ENCODE measurements around the gene SUPT6H.

SUPT6H gene

GRCh38 chr17:28693869-28694268 lies 31.9 kb downstream of the SUPT6H start:
- DNase-seq = no peak
- in situ Hi-C loops (cut with MboI; ENCODE audit: low pct_unique_long_range_greater_than_20kb, low sequenced_read_pairs) = no loop called here

- in situ Hi-C loops (cut with MboI; ENCODE audit: low pct_unique_long_range_greater_than_20kb, low sequenced_read_pairs) = no loop called here
- peak; percentile 28 for DNase-seq
Observed at GRCh38 chr17:28698253-28698941, 36.4 kb downstream of the SUPT6H start.

GRCh38 chr17:28700278-28700677 lies 38.3 kb downstream of the SUPT6H start:
- DNase-seq = no peak
- in situ Hi-C loops (cut with MboI; ENCODE audit: low pct_unique_long_range_greater_than_20kb, low sequenced_read_pairs) = no loop called here

- in situ Hi-C loops (cut with MboI; ENCODE audit: low pct_unique_long_range_greater_than_20kb, low sequenced_read_pairs) = no loop called here
- DNase-seq = no peak
Observed at GRCh38 chr17:28700830-28701492, 39.0 kb downstream of the SUPT6H start.

- DNase-seq = no peak
- in situ Hi-C loops (cut with MboI; ENCODE audit: low pct_unique_long_range_greater_than_20kb, low sequenced_read_pairs) = no loop called here
Observed at GRCh38 chr17:28702026-28702751, 40.2 kb downstream of the SUPT6H start.

- no peak for DNase-seq
- in situ Hi-C loops (cut with MboI; ENCODE audit: low pct_unique_long_range_greater_than_20kb, low sequenced_read_pairs) = no loop called here
Observed at GRCh38 chr17:28702752-28703150, 40.7 kb downstream of the SUPT6H start.

GRCh38 chr17:28703552-28704218 lies 41.7 kb downstream of the SUPT6H start:
- in situ Hi-C loops (cut with MboI; ENCODE audit: low pct_unique_long_range_greater_than_20kb, low sequenced_read_pairs) = no loop called here
- DNase-seq = no peak

- in situ Hi-C loops (cut with MboI; ENCODE audit: low pct_unique_long_range_greater_than_20kb, low sequenced_read_pairs) = no loop called here
- DNase-seq = no peak
Observed at GRCh38 chr17:28704219-28704858, 42.3 kb downstream of the SUPT6H start.

GRCh38 chr17:28705074-28705659 lies 43.2 kb downstream of the SUPT6H start:
- in situ Hi-C loops (cut with MboI; ENCODE audit: low pct_unique_long_range_greater_than_20kb, low sequenced_read_pairs) = no loop called here
- DNase-seq = no peak

- DNase-seq = no peak
- in situ Hi-C loops (cut with MboI; ENCODE audit: low pct_unique_long_range_greater_than_20kb, low sequenced_read_pairs) = no loop called here
Observed at GRCh38 chr17:28705728-28706334, 43.8 kb downstream of the SUPT6H start.

GRCh38 chr17:28706471-28707338 lies 44.7 kb downstream of the SUPT6H start:
- in situ Hi-C loops (cut with MboI; ENCODE audit: low pct_unique_long_range_greater_than_20kb, low sequenced_read_pairs) = no loop called here
- no peak for DNase-seq

- in situ Hi-C loops (cut with MboI; ENCODE audit: low pct_unique_long_range_greater_than_20kb, low sequenced_read_pairs) = no loop called here
- DNase-seq = no peak
Observed at GRCh38 chr17:28707339-28707720, 45.3 kb downstream of the SUPT6H start.

GRCh38 chr17:28710861-28711722 lies 49.1 kb downstream of the SUPT6H start:
- in situ Hi-C loops (cut with MboI; ENCODE audit: low pct_unique_long_range_greater_than_20kb, low sequenced_read_pairs) = no loop called here
- DNase-seq = peak; percentile 95

- in situ Hi-C loops (cut with MboI; ENCODE audit: low pct_unique_long_range_greater_than_20kb, low sequenced_read_pairs) = no loop called here
Observed at GRCh38 chr17:28711723-28712031, 49.7 kb downstream of the SUPT6H start, which contains the start of gene PROCA1. TSS of gene PROCA1 (minus strand) at chr17:28711888. CDS start at chr17:28711660, 228 bp downstream.

GRCh38 chr17:28712032-28712704 lies 50.2 kb downstream of the SUPT6H start:
- DNase-seq = peak; percentile 81
- in situ Hi-C loops (cut with MboI; ENCODE audit: low pct_unique_long_range_greater_than_20kb, low sequenced_read_pairs) = no loop called here

More at GRCh38 chr17:28711723-28712031, 49.7 kb downstream of the SUPT6H start, which contains the start of gene PROCA1:
- DNase-seq = no peak

GRCh38 chr17:28712705-28713415 lies 50.9 kb downstream of the SUPT6H start:
- in situ Hi-C loops (cut with MboI; ENCODE audit: low pct_unique_long_range_greater_than_20kb, low sequenced_read_pairs) = no loop called here
- no peak for DNase-seq

Measured in KBM-7 (cell line).